Type B pancreatic cell (in vitro differentiated cells): ENCODE results near the gene TXLNA. TPM values are rescaled to one million over a fixed set of nuclear protein-coding genes. Genes with fewer than 3 reads are reported as not detected.

Source experiments
- DNase-seq: peaks from one replicate; pipeline ENCODE4 v3.0.0; 2021; ENCODE audit warnings: mixed read lengths; ENCODE audit not compliant: unreplicated experiment; ENCODE audit errors: extremely low spot score
- H3K27ac Mint-ChIP-seq: 2 replicates; pipeline ENCODE4 v1.8.0; 2021; ENCODE audit warnings: mild to moderate bottlenecking, mixed read lengths
- H3K27me3 Mint-ChIP-seq: 2 replicates; pipeline ENCODE4 v1.8.0; 2021; ENCODE audit warnings: mixed read lengths
- H3K36me3 Mint-ChIP-seq: 2 replicates; pipeline ENCODE4 v1.8.0; 2021; ENCODE audit warnings: mixed read lengths
- H3K4me1 Mint-ChIP-seq: one replicate; pipeline ENCODE4 v1.8.0; 2021; ENCODE audit warnings: mixed read lengths; ENCODE audit not compliant: unreplicated experiment
- H3K4me3 Mint-ChIP-seq: 2 replicates; pipeline ENCODE4 v1.8.0; 2021; ENCODE audit warnings: mild to moderate bottlenecking, mixed read lengths
- H3K9me3 Mint-ChIP-seq: 2 replicates; pipeline ENCODE4 v1.8.0; 2021; ENCODE audit warnings: mixed read lengths
- total RNA-seq: library from RNA; stranded (reverse); gene quantifications from 2 replicates; pipeline ENCODE4 v1.2.1, GENCODE V29; 2021; ENCODE audit warnings: low replicate concordance
- TF ChIP-seq, protein P1 (sequence below): fragments of 200-600 bp; sonication (generic); conservative IDR thresholded peaks from 2 replicates; pipeline ENCODE4 v1.5.0; 2021; ENCODE audit warnings: antibody characterized with exemption, mild to moderate bottlenecking

TXLNA gene
- total RNA-seq, 1 donor from 2014 or later, result 60.4 TPM

DNA sequence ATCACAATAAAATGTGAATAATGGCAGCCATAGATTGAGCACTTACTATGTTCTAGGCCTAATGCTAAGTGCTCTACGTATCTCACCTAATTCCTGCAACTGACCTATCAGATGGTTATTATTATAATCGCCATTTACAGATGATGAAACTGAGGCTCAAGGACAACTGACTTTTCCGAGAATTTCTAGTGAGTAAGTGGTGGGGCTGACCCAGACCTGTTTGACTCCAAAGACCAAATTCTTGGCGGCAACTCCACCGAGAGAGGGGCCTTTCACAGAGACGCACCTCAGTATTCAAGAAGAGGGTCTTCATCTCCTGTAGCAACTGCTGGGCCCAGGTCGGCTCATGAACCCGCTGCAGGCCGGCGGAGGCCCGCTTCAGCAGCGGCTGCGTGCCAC, 42.1 kb downstream of the TXLNA start:
- Mint-ChIP-seq H3K4me3 (peak overlapping the region; percentile 98), H3K27me3 (no peaks in the 10 kb centered on the region), H3K36me3 (peaks cover 13% of the 10 kb centered on the region), H3K4me1 (peaks cover 18% of the 10 kb centered on the region), H3K9me3 (no peaks in the 10 kb centered on the region), H3K27ac (peak overlapping the region; percentile 98)
- DNase-seq, result no peak
- TF ChIP-seq, protein P1, sequence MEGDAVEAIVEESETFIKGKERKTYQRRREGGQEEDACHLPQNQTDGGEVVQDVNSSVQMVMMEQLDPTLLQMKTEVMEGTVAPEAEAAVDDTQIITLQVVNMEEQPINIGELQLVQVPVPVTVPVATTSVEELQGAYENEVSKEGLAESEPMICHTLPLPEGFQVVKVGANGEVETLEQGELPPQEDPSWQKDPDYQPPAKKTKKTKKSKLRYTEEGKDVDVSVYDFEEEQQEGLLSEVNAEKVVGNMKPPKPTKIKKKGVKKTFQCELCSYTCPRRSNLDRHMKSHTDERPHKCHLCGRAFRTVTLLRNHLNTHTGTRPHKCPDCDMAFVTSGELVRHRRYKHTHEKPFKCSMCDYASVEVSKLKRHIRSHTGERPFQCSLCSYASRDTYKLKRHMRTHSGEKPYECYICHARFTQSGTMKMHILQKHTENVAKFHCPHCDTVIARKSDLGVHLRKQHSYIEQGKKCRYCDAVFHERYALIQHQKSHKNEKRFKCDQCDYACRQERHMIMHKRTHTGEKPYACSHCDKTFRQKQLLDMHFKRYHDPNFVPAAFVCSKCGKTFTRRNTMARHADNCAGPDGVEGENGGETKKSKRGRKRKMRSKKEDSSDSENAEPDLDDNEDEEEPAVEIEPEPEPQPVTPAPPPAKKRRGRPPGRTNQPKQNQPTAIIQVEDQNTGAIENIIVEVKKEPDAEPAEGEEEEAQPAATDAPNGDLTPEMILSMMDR, result no peak

- Mint-ChIP-seq H3K27ac (peak within 1 kb of the TSS; percentile 98), H3K9me3 (no peaks in the 10 kb centered on the region), H3K36me3 (peaks cover 13% of the 10 kb centered on the region), H3K4me3 (peak within 1 kb of the TSS; percentile 98), H3K27me3 (no peaks in the 10 kb centered on the region), H3K4me1 (peaks cover 18% of the 10 kb centered on the region)
- TF ChIP-seq, protein P1, result no peak
- DNase-seq, result peak; percentile 90
These were observed 42.7 kb downstream of the TXLNA start, which contains the start of the genes EIF3I and TMEM234 for GRCh38 chr1:32221980-32222755. EIF3I (plus strand) TSS chr1:32222407; CDS start chr1:32222442, 35 bp downstream. TMEM234 (minus strand) TSS chr1:32222353; CDS start chr1:32222322, 31 bp downstream.

GRCh38 chr1:32223683-32224082, 44.2 kb downstream of the TXLNA start:
- peaks cover 23% of the 10 kb centered on the region for H3K36me3 Mint-ChIP-seq
- no peaks in the 10 kb centered on the region for H3K9me3 Mint-ChIP-seq
- peaks cover 18% of the 10 kb centered on the region for H3K4me1 Mint-ChIP-seq
- no peak for DNase-seq
- H3K27me3 Mint-ChIP-seq, result no peaks in the 10 kb centered on the region
- peak overlapping the region; percentile 75 for H3K27ac Mint-ChIP-seq
- H3K4me3 Mint-ChIP-seq, result peak overlapping the region; percentile 98
- TF ChIP-seq, protein P1, result no peak

DNA sequence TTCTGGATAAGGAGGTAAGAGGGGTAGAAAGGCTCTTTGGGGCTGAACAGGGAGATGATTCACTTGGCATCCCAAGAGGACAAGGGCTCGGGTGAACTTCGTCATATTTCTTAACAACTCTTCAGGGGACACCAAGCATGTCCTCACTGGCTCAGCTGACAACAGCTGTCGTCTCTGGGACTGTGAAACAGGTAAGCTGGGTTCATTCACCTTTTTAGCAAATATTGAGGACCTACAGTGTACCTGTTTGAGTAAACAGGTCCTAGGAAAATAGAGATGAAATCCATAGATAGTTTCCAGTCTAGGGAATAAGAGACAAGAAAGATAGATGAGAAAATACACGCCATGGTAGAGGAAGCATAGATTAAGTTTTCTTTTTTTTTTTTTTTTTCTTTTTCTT, 44.8 kb downstream of the TXLNA start:
- DNase-seq, result no peak
- no peaks in the 10 kb centered on the region for H3K9me3 Mint-ChIP-seq
- H3K36me3 Mint-ChIP-seq, result peaks cover 25% of the 10 kb centered on the region
- peak overlapping the region; percentile 75 for H3K27ac Mint-ChIP-seq
- H3K4me3 Mint-ChIP-seq, result peak overlapping the region; percentile 74
- H3K4me1 Mint-ChIP-seq, result peaks cover 18% of the 10 kb centered on the region
- TF ChIP-seq, protein P1, result no peak
- no peaks in the 10 kb centered on the region for H3K27me3 Mint-ChIP-seq

- Mint-ChIP-seq H3K4me3 (no peak overlapping the region), H3K27me3 (no peaks in the 10 kb centered on the region), H3K27ac (no peak overlapping the region), H3K4me1 (no peaks in the 10 kb centered on the region), H3K36me3 (peaks cover 22% of the 10 kb centered on the region), H3K9me3 (no peaks in the 10 kb centered on the region)
- TF ChIP-seq, protein P1, result no peak
- DNase-seq, result no peak
These were observed 49.3 kb downstream of the TXLNA start for GRCh38 chr1:32228771-32229170.
